Activated CD4-positive, alpha-beta T cell treated with anti-CD3 and anti-CD28 coated beads for 24 hours (primary cell): ENCODE results near the gene TRAF3IP1.

ENCODE experiments used
- DNase-seq, 2 donors: peaks; one replicate each; pipeline ENCODE4 v3.0.0-alpha.2; 2020; ENCODE audit warnings: low read depth in 2 of 2

Gene TRAF3IP1

DNA sequence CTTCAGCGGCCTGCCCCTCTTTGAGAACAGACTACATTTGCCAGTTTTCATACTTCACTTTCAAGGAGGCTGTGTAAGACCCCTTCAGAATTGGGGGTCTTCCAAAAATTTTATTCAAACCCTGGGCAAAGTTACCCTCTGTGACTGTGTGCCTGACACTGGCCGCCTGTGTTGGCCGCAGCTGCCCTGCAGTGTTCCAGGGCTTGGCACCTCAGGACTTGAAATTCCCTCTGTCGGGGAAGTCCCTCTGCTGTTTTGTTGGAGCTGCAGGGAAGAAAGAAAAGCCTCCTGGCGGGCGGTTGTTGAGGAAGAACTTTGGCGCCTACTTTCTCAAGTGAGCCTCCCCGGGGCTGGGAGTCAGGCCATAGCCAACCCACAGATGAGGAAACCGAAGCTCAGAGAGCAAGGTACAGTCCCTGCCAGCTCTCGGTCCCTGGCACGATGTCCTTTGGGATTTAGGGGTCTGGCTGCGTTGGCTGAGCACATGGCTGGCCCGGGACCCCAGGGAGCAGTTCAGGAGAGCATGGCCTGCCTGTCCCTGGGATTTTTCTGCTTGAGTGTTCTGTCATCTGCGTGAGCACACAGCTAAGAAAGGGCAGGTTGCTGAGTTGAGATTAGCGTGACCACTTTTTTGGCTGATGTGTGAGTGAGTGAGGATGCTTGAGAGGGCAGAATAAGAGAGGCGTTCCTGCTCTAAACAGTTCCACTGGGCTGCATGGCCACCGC, 88.5 kb downstream of the TRAF3IP1 start:
- DNase-seq = no peak

DNA sequence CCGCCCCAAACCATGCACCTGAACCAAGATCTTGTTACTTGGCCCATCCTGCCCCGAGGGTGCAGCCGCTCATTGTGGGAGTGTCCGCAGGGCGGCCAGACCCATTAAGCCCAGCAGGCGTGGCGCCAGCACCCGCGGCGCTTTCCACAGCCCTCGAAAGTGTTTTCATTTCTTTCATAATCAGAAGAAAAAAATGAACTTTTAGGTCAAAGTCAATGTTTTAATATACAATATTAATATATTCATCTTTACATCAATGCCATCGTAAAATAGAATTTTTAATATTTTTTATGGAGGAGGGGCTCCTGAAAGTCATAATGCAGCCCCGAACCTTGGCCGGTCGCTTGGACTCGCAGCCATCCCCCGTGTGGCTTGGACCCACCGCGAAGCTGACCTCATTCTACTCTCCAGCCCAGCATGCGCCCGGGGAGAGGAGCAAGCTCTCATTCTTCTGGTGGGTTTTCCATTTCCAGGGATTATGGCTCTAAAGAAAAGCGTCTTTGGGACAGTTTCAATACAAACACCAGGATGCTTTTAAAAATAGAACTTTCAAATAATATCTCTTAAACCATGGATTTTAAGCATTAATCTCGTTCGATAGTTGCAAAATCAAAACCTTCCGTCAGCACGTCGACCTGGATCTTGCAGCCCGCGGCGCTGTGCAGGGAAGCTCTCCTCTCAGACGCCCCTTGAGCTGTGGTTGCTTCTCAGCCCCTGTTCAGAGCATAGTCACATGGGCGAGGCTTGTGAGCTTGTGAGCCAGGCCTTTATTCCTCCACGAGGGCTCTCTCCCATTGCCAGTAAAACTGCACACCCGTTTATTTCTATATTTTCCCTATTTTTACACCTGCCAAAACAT, 89.3 kb downstream of the TRAF3IP1 start:
- no peak for DNase-seq

DNA sequence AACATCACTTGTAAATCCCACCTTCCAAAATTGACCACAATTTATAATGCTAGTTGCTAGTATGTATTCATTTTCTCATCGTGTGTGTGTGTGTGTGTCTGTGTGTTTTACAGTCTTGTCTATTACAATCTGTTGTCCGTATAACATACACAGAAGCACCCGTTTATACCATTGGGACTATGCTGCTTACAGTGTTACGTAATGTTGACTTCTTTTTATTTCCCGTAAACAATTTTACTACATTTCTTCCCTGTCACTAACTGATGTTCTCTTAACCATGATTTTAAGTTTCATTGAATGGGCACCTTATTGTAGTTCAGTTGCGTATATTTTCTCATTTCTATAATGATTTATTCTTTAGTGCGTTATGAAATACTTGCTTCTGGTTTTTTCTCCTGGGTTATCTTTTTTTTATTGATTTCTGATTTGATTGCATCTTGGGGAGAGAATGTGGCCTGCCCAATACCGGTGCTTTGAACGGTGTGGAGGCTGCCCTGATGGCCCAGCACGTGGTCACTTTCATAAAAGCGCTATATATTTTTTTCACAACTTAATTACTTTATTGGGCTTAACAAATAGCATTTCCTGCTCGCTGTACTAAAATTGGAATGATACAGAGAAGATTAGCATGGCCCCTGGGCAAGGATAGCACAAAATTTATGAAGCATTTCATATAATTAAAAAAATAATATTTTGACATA, 91.9 kb downstream of the TRAF3IP1 start:
- DNase-seq = no peak

DNA sequence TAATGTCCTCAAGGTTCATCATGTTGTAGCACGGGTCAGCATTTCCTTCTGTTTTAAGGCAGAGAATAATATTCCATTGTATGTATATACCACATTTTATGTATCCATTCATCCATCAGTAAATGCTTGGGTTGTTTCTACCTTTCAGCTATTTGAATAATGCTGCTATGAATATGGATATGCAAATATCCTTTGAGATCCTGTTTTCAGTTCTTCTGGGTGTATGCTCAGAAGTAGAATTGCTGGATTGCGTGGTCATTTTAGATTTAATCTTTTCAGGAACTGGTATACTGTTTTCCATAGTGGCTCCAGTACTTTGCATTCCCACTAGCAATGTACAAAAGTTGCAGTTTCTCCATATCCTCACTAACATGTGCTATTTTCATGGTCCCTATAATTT, 93.0 kb downstream of the TRAF3IP1 start:
- DNase-seq = no peak

DNA sequence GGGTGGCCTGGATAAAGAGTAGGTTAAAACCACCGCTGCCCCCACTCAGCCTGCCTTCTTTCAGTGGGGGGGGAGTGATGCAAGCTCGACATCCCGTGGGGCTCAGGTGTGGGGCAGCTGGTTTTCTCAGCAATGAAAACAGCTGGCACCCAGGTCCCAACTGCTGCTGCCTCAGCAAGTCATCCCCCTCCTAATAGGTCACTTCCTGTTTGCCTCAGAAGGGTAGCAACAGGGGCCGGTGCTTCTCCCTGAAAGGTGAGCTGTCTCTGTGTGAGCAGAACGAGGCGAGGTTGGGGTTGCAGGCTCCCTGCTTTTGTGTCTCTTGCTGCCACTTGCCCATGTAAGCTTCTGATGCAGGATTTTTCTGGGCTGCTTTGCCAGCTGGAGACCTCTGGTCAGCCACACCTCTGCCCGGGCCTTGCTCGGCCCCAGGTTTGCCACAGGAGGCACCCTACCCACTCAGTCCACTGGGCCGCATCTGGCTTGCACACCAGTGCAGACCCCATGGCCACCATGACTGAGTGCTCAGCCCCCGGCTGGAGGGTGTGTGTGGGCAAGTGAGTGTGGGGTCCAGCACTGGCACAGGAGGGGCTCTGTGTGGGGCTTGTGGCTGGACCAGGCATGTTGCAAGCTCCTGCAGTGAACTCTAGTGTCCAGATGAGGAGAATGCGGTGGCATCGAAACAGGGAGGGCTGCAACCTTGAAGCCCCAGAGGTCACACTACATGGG, 94.9 kb downstream of the TRAF3IP1 start:
- no peak for DNase-seq

DNA sequence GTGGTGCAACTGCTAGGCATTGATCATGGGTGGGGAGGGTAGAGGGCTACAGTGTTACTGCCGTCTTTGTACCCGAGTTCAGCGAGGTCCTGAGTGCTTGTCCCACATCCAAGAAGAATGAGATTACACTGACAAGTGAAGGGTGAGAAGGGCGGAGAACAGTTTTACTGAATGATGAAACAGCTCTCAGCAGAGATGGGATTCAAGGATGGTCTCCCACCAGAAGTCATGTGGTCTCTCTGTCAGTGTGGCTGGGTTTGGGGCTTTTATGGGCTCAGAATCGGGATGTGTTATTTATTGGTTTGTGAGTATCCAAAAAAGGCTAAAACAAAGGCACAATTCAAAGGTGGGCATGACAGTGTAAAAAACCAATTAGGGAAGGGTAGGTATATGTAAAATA, 95.6 kb downstream of the TRAF3IP1 start:
- DNase-seq = no peak

DNA sequence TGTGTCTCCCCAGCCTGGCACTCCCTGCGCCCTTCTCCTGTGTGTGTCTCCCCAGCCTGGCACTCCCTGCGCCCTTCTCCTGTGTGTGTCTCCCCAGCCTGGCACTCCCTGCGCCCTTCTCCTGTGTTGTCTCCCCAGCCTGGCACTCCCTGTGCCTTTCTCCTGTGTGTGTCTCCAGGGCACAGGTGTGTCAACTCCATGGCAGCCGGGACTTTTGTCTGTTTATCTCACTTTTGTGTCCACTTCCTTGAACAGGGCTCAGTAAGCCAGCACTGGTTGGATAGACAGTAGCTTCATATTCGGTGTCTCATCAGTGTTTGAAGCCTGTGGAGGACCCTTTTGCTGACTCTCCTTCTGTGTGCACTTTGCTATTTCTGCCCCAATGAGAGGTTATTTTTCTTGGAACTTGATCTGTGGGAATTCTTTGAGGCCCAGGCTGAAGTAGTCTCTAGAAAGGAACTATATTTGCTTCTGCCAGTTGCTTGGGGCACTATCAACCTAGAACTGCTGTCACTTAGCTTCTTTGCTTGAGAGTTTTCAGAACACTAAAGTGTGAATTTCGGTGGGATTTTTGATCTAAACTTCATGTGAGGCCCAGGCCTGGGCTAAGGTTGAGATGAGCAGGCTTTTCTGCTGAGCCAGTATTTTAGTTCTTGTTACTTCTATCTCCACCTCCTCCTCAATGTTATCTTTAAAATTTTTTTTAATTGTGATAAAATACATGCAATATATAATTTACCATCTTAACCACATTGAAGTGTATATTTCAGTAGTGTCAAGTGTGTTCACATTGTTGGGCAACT, 98.1 kb downstream of the TRAF3IP1 start:
- DNase-seq = no peak

DNA sequence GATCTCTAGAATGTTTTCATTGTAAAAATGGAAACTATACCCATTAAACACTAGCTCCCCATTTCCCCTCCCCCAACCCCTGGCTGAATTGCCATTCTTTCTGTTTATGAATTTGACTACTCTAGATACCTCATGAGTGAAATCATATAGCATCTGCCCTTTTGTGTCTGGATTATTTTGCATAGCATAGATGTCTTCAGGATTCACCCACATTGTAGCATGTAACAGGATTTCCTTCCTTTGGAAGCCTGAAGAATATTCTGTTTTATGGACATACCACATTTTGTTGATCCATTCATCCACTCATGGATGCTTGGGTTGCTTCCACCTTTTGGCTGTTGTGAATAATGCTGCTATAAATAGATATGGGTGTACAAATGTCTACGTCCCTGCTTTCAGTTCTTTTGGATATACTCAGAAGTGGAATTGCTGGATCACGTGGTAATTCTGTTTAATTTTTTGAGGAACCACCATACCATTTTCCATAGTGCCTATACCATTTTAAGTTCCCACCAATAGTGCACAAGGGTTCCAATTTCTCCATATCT, 98.8 kb downstream of the TRAF3IP1 start:
- DNase-seq = no peak

DNA sequence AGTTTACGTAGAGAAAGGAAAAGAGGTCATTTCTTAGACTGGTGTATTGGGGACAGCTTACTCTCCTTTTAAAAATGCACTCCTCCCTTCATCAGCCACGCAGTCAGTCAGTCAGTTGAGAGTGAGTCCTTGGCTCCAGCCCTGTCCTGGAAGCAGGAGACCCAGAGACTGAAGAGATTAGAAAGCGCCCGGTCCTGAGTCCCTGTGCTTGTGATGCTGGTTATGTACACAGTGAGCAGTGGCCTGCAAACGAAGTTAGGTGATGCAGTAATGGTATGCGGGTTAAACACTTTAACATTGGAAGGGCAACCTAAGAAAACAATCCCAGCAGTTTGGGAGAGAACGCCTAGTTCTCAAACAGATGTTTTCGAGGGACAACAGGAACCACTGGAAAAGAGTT, 100.1 kb downstream of the TRAF3IP1 start:
- no peak for DNase-seq

DNA sequence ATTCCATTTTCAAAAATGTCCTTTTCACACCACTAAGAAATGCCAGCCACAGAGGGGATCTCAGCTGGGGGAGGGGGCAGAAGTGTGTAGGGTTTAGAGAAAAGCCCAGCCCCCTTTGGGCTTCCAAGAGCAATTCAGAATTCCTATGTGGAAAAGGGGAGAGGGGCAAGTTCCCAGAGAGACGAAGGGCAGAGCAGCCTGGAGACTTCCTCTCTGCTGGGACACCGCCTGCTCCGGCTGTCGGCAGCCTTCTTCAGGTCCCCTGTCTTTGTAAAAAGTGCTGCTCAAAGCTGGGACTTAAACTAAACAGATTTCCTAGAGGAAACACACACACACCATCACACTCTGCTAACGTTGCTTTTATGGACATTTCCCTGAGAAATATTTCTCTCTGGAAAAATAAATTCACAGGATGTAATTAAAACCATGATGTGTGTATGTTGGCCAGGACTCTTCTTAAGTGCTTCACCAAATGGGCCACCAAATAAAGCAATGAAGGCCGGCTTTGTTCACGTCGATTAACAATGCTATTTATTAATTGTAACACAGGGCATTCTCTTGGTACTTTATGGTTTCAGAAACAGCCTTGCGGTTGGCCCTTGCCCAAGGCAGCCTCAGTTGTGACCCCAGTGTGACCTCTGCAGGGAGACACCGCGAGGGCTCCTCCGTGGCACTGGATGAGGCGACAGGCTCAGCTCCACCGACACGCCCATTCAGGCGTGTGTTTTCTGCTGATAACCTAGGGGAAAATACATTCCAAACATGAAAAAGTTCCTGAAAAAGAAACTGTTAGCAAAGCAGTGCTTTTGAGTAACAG, 100.8 kb downstream of the TRAF3IP1 start:
- DNase-seq = no peak

DNA sequence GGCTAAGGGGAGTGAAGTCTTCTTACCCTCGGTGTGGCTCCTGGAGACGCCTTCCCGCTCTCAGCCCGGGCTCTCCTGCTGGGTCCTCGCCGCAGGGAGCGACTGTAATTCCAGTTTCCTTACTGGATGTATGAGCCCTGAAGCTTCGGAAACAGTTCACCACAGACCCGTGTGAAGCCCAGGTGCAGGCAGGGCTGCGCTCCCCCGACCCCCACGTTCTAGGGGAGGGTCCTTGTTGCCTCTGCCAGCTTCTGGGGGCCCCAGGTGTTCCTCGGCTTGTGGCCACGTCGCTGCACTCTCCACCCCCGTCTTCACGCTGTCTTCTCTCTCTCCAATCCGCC, 101.3 kb downstream of the TRAF3IP1 start:
- DNase-seq = no peak

DNA sequence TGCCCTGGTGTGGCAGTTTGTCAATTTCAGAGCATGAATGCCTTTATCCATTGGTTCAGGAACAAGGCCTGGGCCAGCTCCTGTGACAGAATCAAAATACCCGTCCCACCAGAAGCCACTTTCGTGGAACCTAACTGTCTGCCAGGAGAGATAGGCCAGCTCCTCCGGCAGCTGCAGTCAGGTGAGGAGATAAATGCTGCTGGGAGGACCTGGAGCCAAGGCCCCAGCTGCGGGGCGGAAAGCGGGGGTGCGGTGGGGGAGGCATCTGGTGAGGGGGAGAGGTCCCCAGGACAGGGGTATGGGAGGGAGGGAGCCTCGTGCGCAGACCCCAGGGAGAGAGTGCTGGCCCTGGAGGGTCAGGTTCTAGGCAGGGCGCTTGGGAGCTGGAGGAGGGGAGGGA, 102.0 kb downstream of the TRAF3IP1 start:
- DNase-seq = no peak

DNA sequence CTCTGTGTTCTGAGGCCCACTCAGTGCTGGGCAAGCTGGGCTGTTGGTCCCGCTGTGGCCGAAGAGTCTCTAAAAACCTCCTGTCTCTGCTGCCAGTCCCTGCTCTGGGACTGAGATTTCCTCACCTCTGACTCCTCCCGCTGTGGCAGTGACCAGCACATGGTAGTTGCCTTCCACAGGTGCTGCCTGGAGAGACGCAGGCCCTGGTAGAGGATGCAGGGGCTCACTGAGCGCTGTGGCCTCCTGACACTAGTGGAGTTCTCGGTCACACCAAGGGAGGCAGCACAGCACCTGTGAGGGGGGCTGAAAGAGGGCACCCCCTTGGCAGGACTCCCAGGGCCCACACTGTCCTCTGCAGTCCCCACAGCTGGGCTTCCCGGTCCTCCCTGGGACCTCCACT, 102.6 kb downstream of the TRAF3IP1 start:
- no peak for DNase-seq

DNA sequence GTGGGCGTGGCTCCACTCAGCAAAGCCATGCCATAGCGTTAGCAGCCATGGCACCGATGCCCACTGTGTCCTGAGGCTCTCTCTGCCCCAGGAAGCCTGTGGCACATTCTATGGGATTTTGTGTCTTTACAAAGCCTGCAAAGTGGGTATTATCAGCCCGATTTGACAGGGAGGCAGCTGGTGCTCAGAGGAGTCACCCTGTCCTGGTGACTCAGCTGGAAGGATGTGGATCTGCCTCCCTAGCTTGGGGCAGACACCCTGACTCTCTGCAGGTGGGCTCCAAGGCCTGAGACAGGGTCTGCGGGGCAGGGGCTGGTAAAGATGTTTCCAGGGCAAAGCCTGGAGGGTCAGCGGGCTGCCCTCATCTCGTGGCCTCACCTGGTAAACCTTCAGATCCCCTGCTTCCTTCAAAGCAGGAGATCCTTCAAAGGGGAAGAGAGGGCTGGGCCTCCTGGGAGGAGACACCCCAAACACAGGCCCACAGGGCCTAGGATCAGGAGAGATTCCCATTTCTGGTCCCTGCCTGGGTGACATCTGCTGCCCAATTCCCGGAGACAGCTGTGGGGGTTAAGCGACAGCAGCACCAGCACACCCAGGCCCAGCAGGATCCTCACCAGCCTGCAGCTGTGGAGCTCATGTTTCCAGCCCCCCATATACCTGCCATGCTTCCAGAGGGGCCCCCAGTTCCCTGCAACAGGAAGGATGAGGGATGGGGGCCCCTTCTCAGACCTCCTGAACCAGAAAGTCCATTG, 103.4 kb downstream of the TRAF3IP1 start:
- no peak for DNase-seq

DNA sequence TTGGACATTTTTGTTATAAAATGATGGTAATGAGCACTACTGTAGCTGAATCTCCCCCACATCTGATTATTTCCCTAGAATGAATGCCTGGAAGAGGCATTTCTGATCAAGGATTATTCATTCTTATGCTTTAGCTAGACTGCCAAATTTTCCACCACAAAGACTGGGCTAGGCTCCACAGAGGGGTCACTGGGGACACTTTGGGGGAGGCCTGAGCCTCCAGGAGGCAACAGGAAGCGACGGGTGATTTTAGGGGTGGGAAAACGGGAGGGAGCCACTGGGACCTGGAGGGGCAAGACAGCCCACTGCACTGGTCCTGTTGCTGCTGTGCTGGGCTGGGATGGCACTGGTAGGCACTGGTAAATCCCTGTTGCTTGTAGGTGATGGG, 104.0 kb downstream of the TRAF3IP1 start:
- no peak for DNase-seq

DNA sequence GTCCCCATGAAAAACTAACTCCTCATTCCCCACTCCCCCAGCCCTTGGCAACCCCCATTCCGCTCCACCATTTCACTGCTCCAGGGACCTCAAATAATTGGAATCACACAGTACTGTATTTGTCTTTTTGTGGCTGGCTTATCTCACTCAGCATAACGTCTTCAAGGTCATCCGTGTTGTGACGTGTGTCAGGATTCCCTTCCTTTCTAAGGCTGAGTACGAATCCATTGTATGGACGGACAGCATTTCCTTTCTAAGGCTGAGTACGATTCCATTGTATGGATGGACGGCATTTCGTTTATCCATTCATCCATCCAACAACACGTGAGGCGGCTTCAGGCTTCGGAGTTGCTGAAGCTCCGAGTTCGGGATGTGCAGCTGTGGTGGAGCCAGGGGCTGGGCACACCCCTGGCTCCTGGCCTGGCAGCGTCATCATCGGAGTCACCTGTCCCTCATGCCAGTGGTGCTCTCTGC, 105.2 kb downstream of the TRAF3IP1 start:
- DNase-seq = no peak

DNA sequence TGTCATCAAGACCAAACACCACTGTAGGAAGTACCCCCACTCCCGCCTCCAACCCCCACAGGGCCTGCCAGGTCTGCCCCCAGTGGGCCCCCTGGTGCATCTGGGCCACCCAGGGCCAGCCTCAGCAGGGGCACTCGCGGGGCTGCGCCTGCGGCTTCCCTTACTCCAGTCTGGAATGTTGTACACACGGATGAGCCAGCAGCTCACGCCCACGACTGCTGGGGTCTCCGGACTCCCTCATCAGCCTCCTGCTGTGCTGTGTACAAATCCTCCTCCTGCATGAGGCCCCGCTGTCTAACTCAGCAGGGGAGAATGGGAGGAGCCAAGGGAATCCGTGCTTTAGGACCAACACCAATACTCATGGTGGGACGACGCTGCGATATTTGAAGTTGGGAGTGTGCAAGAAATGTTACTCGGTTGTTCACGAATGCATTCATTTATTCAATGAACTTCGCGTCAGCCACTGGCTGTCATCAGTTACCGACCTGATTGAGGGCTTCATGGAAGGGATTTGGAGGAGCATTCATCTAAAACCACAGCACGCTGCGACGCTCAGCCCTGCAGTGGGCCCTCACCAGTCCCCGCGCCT, 105.8 kb downstream of the TRAF3IP1 start:
- DNase-seq = no peak

DNA sequence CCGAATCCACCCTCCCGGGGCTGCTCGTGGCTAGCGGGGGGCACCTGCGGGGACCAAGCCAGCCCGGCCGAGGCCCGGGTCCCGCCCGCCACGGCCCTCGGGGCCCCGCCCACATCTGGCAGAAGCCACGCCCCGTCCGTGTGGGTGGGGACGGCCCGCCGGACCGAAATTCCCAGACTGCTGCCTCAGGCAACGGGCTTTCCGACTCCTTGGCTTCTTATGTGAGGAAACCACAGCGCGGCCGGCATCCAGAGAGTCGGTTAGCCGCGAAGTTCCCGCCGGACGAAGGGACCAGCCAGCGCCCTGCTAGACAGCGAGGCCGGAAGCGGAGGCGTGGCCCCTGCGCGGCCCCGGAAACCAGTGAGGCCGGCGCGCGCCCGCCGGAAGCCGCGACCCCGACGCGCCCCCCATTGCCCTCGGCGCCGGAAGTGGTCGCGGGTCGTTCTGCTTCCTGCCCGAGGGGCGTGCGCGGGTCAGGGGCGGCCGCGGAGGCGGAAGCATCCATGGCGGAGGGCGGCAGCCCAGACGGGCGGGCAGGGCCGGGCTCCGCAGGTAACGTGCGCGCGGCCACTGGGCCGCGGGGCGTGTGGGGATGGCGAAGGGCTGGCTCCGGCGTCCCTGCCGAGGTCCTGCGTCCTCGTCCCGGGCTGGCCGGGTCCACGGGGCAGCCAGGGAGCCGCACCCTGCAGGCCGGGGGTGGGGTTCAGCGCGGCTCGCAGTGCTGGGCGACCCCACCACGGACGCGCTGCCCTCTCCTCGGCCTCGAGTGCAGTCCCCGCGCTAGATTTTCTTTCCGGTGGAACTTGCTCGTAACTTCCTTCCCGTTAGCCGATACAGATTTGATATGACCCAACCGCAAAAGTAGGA, 106.5 kb downstream of the TRAF3IP1 start, which contains the start of gene ASB1:
TSS of gene ASB1 (plus strand) at position 360 of the 867 bp plus-strand sequence. CDS start at position 504, 144 bp downstream.
- DNase-seq = peak; percentile 63 to 71
